ENCODE measurements around the gene TIPARP.

- TF ChIP-seq, protein P1, sequence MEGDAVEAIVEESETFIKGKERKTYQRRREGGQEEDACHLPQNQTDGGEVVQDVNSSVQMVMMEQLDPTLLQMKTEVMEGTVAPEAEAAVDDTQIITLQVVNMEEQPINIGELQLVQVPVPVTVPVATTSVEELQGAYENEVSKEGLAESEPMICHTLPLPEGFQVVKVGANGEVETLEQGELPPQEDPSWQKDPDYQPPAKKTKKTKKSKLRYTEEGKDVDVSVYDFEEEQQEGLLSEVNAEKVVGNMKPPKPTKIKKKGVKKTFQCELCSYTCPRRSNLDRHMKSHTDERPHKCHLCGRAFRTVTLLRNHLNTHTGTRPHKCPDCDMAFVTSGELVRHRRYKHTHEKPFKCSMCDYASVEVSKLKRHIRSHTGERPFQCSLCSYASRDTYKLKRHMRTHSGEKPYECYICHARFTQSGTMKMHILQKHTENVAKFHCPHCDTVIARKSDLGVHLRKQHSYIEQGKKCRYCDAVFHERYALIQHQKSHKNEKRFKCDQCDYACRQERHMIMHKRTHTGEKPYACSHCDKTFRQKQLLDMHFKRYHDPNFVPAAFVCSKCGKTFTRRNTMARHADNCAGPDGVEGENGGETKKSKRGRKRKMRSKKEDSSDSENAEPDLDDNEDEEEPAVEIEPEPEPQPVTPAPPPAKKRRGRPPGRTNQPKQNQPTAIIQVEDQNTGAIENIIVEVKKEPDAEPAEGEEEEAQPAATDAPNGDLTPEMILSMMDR (conservative IDR thresholded peaks at IDR 0.05; ENCODE audit: low read length): no peak
- no peak for TF ChIP-seq EZH2phosphoT487 (IDR thresholded peaks at IDR 0.05; ENCODE audit: borderline replicate concordance, low read depth, low read length)
These were observed 44.4 kb downstream of the TIPARP start for GRCh38 chr3:156718622-156719306.

All from OCI-LY7 (cell line).